Gastroesophageal sphincter (tissue), 4 donors: Measurements from ENCODE around the gene PRKN. TPM values are rescaled to one million over a fixed set of nuclear protein-coding genes. Genes with fewer than 3 reads are reported as not detected.

ENCODE experiments used
- ATAC-seq: fragments of 150-250 bp; one replicate; pipeline ENCODE4 v1.9.1; 2016; ENCODE audit warnings: mild to moderate bottlenecking, moderate library complexity
- H3K27ac ChIP-seq, 4 donors: fragments of 200-600 bp; sonication (generic) in 3 of 4; 1 replicate in 3 of 4; 2 replicates in 1 of 4; pipeline ENCODE4 v1.5.1; 2016 to 2019
- H3K27me3 ChIP-seq: fragments of 200-600 bp; sonication (generic); one replicate; pipeline ENCODE4 v1.5.1; 2019
- H3K36me3 ChIP-seq, 2 donors: fragments of 200-600 bp; sonication (generic); one replicate each; pipeline ENCODE4 v1.5.1; 2019; ENCODE audit warnings: control low read depth in 1 of 2
- H3K4me1 ChIP-seq, 3 donors: fragments of 200-600 bp; sonication (generic); 1 replicate in 2 of 3; 2 replicates in 1 of 3; pipeline ENCODE4 v1.5.1; 2016 to 2019; ENCODE audit warnings: control low read depth in 2 of 3
- H3K4me3 ChIP-seq, 2 donors: fragments of 200-600 bp; sonication (generic); one replicate each; pipeline ENCODE4 v1.5.1; 2019; ENCODE audit warnings: mild to moderate bottlenecking in 1 of 2, moderate library complexity in 1 of 2
- H3K9me3 ChIP-seq, 3 donors: fragments of 200-600 bp; sonication (generic); one replicate each; pipeline ENCODE4 v1.5.1; 2017 to 2019; ENCODE audit warnings: control low read depth in 2 of 3
- EP300 ChIP-seq: sonication (generic); formaldehyde crosslinking; IDR thresholded peaks from one replicate; pipeline ENCODE4 v1.6.1; 2017; ENCODE audit warnings: antibody characterized with exemption, mild to moderate bottlenecking
- POLR2A ChIP-seq, 2 donors: fragments of 450-650 bp; IDR thresholded peaks; one replicate each; pipeline ENCODE4 v1.6.1; 2017; ENCODE audit warnings: antibody characterized with exemption in 2 of 2, mild to moderate bottlenecking in 2 of 2, moderate library complexity in 1 of 2
- POLR2AphosphoS5 ChIP-seq: sonication (generic); formaldehyde crosslinking; IDR thresholded peaks from one replicate; pipeline ENCODE4 v1.6.1; 2017; ENCODE audit warnings: antibody characterized with exemption
- WGBS, 2 donors: methylation state at CpG; one replicate each; pipeline ENCODE4 v1.1.5; 2018; ENCODE audit warnings: low coverage in 1 of 2; 5-methylcytosine and 5-hydroxymethylcytosine counted together
- total RNA-seq, 4 donors: library from RNA; depleted of rRNA; stranded (reverse); fragments of >200 nt; gene quantifications; one replicate each; pipeline ENCODE4 v1.1.0, GENCODE V29; 2016
- TF ChIP-seq, protein P1 (sequence below), 4 experiments: fragments of 200-600 bp in 2 of 4; fragments of 450-650 bp in 2 of 4; sonication (generic) in 1 of 4; IDR thresholded peaks; one replicate each; pipeline ENCODE4 v1.5.1; 2017 to 2019; ENCODE audit warnings: antibody characterized with exemption in 4 of 4, mild to moderate bottlenecking in 2 of 4, moderate library complexity in 2 of 4

PRKN gene
- total RNA-seq, 4 donors from 2014 or later: 8.4 to 58.6 (median 25.8) TPM

DNA sequence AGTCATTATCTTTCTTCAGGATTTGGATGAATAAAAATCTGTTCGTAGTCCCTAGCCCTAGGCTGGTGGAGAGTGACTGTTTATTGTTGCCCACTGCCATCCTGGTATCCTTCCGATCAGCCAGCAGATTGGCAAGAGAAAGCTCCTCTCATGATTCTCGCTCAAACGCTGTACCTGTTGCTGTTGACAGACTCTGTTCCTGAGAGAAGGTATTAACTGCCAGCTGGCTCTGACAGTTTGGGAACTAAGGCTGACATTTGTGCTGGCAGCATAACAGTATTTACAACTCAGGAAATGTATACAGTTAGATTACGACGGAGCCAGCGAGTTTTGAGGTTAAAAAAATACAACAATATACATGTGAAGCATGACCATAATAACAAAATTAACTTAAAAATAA is 674.5 kb downstream of the PRKN start:
- no peaks in the 10 kb centered on the region for H3K9me3 ChIP-seq
- H3K4me1 ChIP-seq: no peaks in the 10 kb centered on the region
- no peaks in the 10 kb centered on the region for H3K27me3 ChIP-seq
- H3K4me3 ChIP-seq: no peak overlapping the region
- no peak overlapping the region for H3K27ac ChIP-seq
- TF ChIP-seq POLR2AphosphoS5 (no peak), EP300 (no peak), POLR2A (IDR thresholded peaks at IDR 0.05) (no peak)
- TF ChIP-seq, protein P1, sequence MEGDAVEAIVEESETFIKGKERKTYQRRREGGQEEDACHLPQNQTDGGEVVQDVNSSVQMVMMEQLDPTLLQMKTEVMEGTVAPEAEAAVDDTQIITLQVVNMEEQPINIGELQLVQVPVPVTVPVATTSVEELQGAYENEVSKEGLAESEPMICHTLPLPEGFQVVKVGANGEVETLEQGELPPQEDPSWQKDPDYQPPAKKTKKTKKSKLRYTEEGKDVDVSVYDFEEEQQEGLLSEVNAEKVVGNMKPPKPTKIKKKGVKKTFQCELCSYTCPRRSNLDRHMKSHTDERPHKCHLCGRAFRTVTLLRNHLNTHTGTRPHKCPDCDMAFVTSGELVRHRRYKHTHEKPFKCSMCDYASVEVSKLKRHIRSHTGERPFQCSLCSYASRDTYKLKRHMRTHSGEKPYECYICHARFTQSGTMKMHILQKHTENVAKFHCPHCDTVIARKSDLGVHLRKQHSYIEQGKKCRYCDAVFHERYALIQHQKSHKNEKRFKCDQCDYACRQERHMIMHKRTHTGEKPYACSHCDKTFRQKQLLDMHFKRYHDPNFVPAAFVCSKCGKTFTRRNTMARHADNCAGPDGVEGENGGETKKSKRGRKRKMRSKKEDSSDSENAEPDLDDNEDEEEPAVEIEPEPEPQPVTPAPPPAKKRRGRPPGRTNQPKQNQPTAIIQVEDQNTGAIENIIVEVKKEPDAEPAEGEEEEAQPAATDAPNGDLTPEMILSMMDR (IDR thresholded peaks at IDR 0.05): no peak
- no peak for ATAC-seq
- no peaks in the 10 kb centered on the region for H3K36me3 ChIP-seq
- WGBS, 2 donors: 72 to 79% methylated on average over 6 to 7 of the region's 7 CpGs

DNA sequence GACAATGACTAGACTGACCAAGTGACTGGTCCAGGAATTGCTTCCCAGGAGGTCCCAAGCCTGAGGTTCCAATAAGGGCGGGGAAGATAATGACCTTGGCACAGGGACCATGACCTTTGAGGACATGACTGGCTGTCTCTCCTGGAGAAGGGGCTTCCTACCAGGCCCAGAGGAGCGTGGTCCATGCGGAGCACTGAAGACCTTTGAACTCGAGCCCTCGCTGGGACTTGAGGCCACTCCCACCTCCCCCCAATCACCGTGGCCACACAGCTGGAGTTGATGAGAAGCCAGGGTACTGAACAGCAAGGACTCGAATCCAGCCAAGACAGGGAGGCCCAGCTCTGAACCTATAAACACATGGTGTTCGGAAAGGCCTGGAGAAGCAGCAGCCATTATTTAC is 677.0 kb downstream of the PRKN start:
- no peak overlapping the region for H3K4me3 ChIP-seq
- no peaks in the 10 kb centered on the region for H3K4me1 ChIP-seq
- no peaks in the 10 kb centered on the region for H3K36me3 ChIP-seq
- no peaks in the 10 kb centered on the region for H3K9me3 ChIP-seq
- TF ChIP-seq EP300: no peak
- TF ChIP-seq, protein P1 (IDR thresholded peaks at IDR 0.05): no peak
- TF ChIP-seq POLR2AphosphoS5: no peak
- no peak for TF ChIP-seq POLR2A (IDR thresholded peaks at IDR 0.05)
- H3K27me3 ChIP-seq: no peaks in the 10 kb centered on the region
- no peak for ATAC-seq
- no peak overlapping the region for H3K27ac ChIP-seq
- 100% methylated on average over 1 of the region's 8 CpGs; no CpG with 5 or more reads in 1 of the 2 donors for WGBS, 2 donors

DNA sequence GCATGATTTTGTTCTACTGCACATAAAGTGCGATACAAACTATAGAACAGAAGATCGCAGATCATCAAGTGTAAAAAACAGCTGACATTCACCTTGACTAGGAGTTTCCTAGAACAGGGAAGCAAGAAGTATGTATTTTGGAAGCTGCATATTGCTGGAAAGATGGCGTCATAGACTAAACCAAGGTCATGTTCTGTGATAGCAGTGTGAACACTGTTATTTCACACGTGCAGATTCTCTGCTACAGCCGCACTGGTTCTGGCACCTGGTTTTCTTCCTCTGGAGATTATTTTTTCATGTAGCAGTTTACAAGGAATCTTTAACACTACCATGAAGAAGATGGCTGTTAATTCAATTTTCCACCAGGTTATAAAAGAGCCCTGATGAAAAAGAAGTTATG is 681.2 kb downstream of the PRKN start:
- Histone ChIP-seq H3K27me3 (no peaks in the 10 kb centered on the region), H3K4me3 (no peak overlapping the region), H3K9me3 (no peaks in the 10 kb centered on the region), H3K4me1 (no peaks in the 10 kb centered on the region), H3K27ac (no peak overlapping the region), H3K36me3 (no peaks in the 10 kb centered on the region)
- ATAC-seq: no peak
- TF ChIP-seq POLR2A (IDR thresholded peaks at IDR 0.05) (no peak), EP300 (no peak), POLR2AphosphoS5 (no peak)
- TF ChIP-seq, protein P1 (IDR thresholded peaks at IDR 0.05): no peak
- 90 to 96% methylated on average over 4 to 5 of the region's 5 CpGs for WGBS, 2 donors

DNA sequence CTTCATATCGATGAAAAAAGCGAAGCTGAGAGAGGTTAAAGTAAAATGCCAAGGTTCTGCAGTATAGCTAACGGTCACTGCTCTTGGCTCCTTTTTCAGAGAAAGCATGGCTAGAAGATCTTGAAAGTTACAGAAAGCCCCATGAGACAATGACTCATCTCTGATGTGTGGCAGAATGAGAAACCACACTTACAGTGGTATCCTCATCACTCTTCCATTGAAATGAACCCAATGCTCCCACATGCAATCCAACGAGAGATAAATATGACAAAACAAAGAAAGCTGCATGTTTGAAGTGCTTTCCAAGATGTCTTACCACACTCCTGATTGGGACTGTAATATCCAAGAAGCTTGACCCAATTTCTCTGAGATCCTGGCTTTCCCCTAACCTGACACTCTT is 694.9 kb downstream of the PRKN start:
- TF ChIP-seq POLR2AphosphoS5 (no peak), EP300 (no peak), POLR2A (IDR thresholded peaks at IDR 0.05) (no peak)
- TF ChIP-seq, protein P1 (IDR thresholded peaks at IDR 0.05): no peak
- ATAC-seq: no peak
- Histone ChIP-seq H3K36me3 (no peaks in the 10 kb centered on the region), H3K9me3 (no peaks in the 10 kb centered on the region), H3K4me3 (no peak overlapping the region), H3K4me1 (no peaks in the 10 kb centered on the region), H3K27ac (no peak overlapping the region), H3K27me3 (no peaks in the 10 kb centered on the region)
- WGBS, 2 donors: 57 to 70% methylated on average over 4 of the region's 4 CpGs

DNA sequence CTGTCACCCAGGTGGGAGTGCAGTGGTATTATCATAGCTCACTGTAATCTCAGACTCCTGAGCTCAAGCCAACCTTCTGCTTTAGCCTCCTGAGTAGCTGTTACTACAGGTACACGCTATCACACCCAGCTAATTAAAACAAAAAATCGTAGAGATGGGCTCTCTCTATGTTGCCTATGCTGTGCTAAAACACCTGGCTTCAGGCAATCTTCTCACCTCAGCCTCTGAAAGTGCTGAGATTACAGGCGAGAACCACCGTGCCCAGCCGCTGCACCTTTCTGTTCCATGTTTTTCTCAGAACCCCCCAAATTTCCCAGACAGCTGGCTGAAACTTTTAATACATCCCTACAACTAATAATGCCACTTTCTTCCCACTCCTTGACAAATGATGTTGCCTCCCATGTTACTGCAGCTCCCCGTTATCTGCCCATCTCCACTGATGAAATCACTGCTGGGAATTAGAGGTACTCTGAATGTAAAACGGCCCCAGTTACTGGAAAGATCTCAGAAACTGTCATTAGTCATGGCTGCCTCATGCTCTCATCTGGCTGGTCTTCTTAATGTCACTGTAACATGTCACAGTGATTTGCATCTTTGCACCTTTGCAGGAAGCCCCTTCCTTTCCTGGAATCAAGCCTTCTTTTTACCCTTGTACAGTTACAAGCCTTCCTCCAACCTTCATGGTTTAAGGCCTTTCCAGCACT is 697.5 kb downstream of the PRKN start:
- Histone ChIP-seq H3K9me3 (no peaks in the 10 kb centered on the region), H3K27me3 (no peaks in the 10 kb centered on the region), H3K27ac (no peak overlapping the region), H3K36me3 (no peaks in the 10 kb centered on the region), H3K4me3 (no peak overlapping the region), H3K4me1 (no peaks in the 10 kb centered on the region)
- 70 to 80% methylated on average over 2 to 7 of the region's 7 CpGs for WGBS, 2 donors
- TF ChIP-seq POLR2AphosphoS5: no peak
- TF ChIP-seq EP300: no peak
- TF ChIP-seq, protein P1 (IDR thresholded peaks at IDR 0.05): no peak
- no peak for TF ChIP-seq POLR2A (IDR thresholded peaks at IDR 0.05)
- ATAC-seq: no peak
